IPS DF 4.7 (cell line): ENCODE data around the gene DAB1.

Experiments
- DNase-seq: peaks from one replicate; pipeline ENCODE4 v3.0.0-alpha.2; 2013; ENCODE audit warnings: low spot score; ENCODE audit errors: extremely low read depth

DAB1 gene

GRCh38 chr1:57277681-57278080 lies 146.2 kb downstream of the DAB1 start:
- DNase-seq = no peak

DNA sequence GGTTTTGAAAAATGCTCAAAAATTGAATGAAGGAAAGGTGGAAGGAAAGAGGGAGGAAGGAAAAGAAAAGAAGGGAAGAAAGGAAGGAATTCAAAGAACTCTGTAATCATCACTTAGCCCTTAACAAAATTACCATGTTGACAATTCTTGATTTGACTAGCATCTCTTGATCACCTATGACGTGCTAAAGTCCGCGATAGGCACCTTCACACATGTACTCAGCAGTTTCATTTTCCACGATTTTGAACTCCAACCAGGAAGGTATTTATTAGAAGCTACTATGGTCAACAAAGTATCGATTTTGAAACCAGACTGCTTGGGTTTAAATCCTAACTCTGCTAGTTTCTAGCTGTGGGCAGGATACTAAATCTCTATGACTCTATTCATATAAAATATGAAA lies 146.9 kb downstream of the DAB1 start:
- no peak for DNase-seq

DNA sequence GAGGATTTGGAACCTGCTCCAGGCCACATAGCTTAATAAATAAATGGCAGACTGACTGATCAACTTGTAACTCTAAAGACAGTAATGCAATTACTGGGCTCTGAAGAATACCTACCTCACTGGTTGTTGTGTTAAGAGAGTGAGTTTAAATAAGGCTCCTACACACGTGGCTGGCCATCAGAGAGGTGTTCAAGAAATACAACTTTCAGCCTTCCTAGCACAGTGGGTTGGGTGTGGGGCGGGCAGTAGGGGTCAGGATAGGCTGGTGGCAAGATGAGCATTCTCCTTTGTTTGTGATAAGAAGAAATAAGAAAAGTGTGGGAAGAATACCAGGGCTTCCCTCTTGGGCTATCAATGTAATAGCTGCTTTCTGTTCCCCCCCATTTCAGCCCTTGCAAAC lies 151.3 kb downstream of the DAB1 start:
- DNase-seq = no peak

GRCh38 chr1:57272150-57272549 lies 151.7 kb downstream of the DAB1 start:
- DNase-seq = no peak

DNA sequence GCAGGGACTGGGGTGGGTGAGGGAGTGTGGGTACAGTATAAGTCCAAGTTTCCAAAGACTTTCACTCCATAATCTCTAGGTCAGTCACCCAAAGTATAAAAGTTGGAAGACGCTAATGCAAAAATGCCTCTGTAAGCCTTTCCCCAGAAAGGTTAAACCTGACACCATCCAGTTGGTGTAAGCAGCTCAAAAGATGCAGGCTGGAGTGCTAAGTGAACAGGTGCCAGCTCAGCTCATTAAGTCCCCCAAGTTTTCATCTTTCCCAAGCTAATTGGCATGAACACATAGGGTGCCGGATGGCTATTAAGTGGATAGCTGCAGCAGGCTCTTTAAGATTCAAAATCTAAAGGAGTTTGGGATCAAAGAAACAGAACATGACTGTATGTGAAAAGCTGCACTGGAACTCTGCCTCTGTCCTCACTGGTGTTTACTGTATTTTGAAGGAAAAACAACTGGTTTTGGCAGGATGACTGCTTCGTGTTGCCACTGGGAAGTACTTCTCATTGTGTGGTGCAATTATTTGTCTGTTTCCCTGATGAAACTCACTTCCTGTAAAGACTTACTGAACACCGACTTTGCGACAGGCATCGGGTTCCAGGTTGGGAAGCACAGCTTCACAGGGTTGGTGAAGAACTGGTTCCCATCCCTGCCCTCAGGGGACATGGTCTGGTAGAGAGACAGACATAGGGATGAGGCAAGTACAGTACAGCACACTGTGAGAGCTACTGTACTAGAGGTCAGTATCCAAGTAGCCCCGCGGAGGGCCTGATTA lies 152.7 kb downstream of the DAB1 start:
- DNase-seq = no peak

GRCh38 chr1:57269630-57270225 lies 154.1 kb downstream of the DAB1 start:
- no peak for DNase-seq

DNA sequence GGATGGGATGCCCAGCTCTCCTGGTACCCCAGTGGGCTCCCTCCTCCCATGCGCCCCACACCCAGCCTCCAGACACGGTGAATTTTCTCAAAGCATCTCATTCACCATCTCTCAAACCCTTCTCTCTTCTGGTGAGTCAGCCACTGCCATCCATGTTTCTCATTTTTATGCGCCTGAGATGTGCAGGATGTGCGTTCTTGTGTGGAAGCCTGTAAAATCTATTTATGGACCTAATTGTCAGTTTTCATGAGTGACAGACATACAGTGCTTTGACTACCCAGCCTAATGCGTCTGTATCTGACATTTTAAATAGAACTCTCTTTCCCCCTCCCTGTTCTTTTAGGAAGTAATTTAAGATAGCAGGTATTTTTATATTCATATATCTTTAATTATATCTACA lies 158.8 kb downstream of the DAB1 start:
- DNase-seq = no peak

DNA sequence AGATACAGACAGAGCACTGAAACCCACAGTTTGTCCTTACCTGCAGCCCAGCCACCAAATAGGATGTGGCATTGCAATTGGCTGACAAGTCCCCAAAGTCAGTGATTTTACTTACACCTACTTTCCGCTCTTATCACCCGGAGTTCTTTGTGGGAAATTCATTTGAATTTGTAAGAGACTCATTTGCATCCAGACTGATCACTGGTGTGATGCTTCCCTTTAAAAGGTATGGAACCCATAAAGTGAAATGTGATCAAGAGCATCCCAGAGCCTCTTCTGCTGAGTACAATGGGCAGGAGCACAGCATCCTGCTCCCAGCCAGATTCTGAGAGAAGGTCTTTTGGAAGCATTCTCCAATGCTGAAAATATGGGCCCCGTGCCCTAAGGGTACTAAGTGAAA lies 161.4 kb downstream of the DAB1 start:
- DNase-seq = peak; percentile 51

DNA sequence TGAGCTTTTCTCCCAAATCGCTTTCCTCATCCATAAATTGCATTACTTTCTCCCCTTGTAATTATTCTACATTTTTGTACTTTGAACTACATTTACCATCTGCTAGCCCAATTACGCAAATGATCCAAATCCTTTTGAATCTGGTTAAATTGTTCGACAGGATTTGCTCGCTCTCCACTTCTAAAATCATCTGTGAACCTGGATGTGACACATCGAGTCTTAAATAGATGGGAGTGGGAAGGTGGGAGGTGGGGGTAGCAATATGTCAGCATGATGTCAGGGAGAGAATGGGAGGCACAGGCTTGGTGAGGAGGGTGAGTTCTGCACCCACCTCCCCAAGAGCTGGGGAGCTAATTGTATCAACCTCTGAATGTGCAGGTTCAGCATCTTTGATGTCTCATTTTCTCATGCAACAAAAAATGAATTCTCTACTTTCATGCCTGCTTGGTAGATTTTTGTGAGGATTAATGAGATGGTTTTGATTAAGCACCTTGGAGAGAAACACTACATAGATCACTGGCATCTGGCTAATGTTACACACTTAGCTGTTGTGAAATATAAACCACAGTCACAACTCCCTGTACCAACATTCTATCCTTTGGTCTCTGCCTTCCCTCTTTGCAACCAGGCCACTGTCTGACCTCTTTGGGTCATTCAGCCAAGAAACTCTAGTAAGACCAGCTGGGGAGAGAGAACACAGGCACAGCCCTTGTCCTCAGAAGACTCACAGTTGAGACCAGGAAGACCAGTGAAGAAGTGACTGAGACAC lies 165.1 kb downstream of the DAB1 start:
- DNase-seq = no peak

DNA sequence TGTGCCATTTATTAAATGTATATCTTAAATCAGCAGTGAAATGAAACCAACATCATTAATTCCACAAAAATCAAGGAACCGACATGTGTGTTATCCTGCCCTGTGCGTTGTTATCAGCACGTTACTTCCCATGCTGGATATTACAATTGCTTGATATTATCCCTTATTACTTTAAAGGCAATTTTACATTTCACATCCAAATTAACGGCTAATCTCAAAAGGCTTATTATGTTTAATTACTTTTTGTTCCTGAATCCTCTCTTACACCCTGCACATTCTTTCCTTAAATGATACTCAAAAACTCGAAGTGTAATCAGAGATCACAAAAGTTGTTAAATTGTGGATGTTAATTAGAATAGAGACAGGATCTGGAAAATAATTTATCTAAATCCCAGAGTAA lies 167.9 kb downstream of the DAB1 start:
- no peak for DNase-seq

DNA sequence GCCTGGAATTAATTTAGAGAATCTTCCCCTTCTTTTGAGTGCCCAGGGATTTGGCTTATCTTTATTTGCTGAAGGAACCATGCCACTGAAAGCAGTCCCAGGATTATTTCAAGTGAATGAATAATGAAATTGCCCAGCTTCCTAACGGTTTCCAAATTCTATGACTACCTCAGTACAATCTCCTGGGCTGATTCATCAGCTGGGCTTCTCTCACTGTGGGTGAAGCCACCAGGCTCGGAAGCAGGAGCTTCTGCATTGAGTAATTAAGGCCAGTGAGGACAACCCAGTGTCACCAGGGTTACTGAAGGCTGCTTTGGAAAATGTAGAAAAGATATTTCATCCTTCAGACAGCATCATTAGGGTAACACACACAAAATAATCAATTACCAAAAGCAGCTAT lies 169.8 kb downstream of the DAB1 start:
- no peak for DNase-seq

DNA sequence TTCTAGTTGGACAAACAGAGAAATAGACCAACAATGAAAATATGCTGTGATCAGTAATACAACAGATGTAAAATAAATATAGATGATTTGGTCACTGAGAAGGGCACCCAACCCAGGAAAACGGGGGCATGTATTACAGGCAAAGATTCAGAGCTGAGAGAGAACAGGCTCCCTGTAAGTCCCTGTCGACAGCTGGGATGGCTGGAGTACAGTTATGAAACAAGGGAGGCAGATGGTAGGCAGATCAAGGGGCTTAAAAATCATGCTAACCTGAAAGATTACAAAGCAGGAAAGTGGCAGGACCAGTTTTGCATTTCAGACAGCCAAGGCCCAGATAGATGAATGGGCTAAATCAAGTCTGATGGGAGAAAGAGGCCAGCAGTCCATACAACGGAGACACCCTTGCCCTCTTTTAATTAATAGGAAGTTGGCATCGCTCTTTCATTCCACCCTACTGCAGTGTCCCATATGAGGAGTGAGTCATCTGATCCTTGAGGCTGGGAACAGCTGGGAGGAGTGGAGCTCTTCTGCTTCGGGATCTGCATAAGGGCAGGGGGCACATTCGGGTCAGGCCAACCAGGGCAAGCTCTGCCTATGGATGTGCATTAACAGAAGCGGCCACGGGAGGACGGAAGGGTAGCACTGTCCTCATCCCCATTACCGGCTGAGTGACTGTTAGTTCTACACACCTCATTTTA lies 171.1 kb downstream of the DAB1 start:
- no peak for DNase-seq

DNA sequence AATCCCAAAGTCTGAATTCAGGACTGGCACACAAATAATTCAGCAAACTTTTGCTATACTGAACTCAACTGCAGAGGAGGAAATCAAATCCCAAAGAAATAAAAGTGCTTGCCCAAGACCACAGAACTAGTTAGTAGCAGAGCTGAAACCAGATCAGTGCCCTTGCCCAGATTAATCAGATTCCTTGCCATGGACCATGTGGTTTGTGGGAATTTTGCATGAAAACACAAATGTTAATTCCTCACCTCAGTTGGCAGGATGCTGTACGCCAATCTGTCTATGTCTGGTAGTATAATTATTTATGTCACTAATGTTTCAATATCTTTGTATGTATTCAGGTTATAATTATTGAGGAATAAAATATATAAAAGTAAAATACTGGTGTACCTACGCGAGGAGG lies 173.8 kb downstream of the DAB1 start:
- DNase-seq = no peak

DNA sequence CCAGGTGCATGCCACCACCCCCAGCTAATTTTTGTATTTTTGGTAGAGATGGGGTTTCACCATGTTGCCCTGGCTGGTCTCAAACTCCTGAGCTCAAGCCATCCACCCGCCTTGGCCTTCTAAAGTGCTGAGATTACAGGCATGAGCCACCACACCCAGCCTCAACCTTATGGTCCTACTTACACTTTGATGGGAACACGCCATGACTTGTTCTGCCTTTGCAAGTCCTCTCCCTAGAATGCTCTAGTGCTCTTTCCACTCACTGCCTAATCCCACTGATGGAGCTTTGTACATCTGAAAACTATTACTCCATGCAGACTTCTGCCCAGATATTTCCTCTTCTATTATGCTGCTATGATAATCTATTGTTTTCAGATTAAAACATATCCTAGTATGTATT lies 174.3 kb downstream of the DAB1 start:
- no peak for DNase-seq

GRCh38 chr1:57248830-57249229 lies 175.0 kb downstream of the DAB1 start:
- DNase-seq = no peak

GRCh38 chr1:57238233-57238781 lies 185.6 kb downstream of the DAB1 start:
- DNase-seq = no peak

DNA sequence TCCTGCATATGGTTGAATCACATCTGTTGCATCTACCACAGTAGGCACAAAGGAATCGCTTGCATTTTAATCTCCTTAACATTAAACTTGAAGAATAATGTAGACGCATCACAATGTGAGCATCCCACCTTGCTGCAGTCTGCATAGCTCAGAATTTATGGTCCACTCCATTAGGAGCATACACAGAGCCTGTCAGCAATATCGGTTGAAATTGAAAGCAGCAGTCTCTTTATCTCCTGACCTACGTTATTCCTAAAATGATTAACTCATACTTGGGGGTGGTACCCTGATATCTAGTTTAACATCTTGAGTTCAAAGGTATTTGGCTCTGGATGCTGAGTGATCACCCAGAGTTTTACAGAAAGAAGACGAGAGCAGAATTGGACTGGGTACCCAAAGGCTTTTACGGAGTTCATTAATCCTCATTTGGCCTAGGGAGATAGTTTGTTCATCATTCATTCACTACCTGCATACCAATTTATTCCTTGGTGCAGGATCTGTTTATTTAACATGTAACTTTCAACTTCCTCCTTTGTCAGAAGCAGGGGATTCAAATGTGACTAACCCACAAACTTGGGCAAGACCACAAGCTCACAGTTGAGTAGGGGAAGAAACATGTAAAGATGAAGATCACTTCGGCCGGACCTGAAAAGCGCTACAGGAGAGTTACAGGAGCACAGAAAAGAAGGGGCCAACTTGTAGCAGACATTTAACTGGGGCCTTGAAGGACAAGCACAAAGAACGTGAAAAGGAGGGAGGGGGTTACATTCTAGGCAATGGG lies 187.9 kb downstream of the DAB1 start:
- DNase-seq = no peak

DNA sequence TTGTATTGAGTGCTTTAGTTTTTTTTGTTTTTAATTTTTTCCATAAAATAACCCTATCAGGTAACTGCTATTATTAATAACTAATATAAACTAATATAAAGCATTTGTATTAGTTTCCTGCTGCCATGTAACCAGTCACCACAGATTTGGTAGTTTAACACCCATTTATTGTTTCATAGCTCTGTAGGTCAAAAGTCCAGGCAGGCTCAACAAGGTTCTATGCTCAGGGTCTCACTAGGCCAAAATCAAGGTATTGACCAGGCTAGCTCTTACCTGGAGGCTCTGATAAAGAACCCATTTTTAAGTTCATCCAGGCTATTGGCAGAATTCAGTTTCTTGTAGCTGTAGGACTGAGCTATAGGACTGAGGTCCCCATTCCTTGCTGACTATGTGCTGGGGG lies 189.4 kb downstream of the DAB1 start:
- DNase-seq = no peak

GRCh38 chr1:57232500-57232899 lies 191.4 kb downstream of the DAB1 start:
- DNase-seq = no peak

DNA sequence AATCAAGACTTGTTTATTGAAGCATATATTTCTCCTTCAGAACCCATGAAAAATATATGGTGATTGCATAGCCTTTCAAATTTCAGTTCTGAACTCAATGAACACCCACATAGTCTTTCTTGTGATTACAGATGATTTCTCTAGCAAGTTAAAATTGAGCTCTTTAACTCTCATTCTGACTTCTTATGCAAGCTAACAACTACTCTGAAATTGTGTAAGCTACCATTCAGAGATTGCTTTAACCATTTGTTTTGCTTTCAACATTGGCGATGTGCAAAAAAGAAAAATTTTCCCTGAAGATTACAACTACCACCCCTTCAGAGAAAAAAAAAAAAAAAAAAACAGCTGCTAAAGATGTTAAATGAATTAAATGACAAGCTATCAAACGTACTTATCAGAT lies 193.9 kb downstream of the DAB1 start:
- no peak for DNase-seq

DNA sequence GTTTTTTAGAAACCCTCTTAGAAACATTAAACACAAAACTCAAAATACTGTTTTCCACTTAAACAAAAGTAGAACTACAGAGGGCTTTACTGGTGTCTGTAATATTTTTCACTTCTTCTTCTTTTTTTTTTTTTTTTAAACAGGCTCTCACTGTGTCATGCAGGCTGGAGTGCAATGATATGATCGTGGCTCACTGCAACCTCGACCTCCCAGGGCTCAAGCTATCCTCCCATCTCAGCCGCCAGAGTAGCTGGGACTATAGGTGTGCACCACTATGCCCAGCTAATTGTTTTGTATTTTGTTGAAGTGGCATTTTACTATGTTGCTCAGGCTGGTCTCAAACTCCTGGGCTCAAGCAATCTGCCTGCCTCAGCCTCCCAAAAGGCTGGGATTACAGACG lies 194.8 kb downstream of the DAB1 start:
- DNase-seq = no peak
